Skeletal muscle satellite cell (primary cell): ENCODE data around the gene CHD9.
A peak's percentile ranks its signal among the peaks of the same experiment; 100 is the strongest.

Experiments used
- H3K27me3 ChIP-seq: 2 replicates; pipeline ENCODE4 v1.7.0; 2013; ENCODE audit warnings: low read length; ENCODE audit not compliant: control insufficient read depth, insufficient read depth
- H3K36me3 ChIP-seq: 2 replicates; pipeline ENCODE4 v1.7.0; 2013; ENCODE audit warnings: mild to moderate bottlenecking, control low read depth, low read length; ENCODE audit not compliant: insufficient read depth
- H3K4me1 ChIP-seq: 2 replicates; pipeline ENCODE4 v1.7.0; 2013; ENCODE audit warnings: low read length; ENCODE audit not compliant: control insufficient read depth, insufficient read depth
- H3K4me2 ChIP-seq: 2 replicates; pipeline ENCODE4 v1.7.0; 2013; ENCODE audit warnings: mild to moderate bottlenecking, low read length
- H3K4me3 ChIP-seq: 2 replicates; pipeline ENCODE4 v1.7.0; 2013; ENCODE audit warnings: low read length
- H3K9ac ChIP-seq: 2 replicates; pipeline ENCODE4 v1.7.0; 2013; ENCODE audit warnings: mild to moderate bottlenecking, low read depth, low read length, moderate library complexity
- H3K9me3 ChIP-seq: replicated peaks from 2 replicates; pipeline ENCODE4 v1.7.0; 2013; ENCODE audit warnings: mild to moderate bottlenecking, control low read depth, low read length

The CHD9 gene

DNA sequence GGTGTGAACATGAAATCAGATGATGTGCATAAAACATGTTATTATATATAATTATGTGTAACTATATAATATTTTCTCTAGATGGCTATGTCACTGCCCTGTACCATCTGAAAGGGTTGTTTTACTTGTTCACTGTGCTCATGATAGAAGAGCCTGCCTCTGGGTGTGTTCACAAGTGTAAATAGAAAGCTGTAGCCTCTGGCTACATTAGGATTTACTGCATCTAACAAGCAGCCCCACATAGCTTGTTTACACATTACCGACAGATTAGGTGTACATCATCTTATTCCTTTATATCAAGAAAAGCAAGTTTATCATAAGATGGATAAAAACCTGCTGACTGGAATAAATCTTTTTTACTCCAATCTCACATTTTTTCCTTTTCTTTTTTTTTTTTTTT lies 46.1 kb downstream of the CHD9 start:
- Histone ChIP-seq H3K36me3 (peaks cover under 1% of the 10 kb centered on the region), H3K4me2 (no peak overlapping the region), H3K4me3 (no peak overlapping the region), H3K27me3 (no peaks in the 10 kb centered on the region), H3K9ac (no peak overlapping the region), H3K4me1 (peaks cover 35% of the 10 kb centered on the region), H3K9me3 (no peaks in the 10 kb centered on the region)

DNA sequence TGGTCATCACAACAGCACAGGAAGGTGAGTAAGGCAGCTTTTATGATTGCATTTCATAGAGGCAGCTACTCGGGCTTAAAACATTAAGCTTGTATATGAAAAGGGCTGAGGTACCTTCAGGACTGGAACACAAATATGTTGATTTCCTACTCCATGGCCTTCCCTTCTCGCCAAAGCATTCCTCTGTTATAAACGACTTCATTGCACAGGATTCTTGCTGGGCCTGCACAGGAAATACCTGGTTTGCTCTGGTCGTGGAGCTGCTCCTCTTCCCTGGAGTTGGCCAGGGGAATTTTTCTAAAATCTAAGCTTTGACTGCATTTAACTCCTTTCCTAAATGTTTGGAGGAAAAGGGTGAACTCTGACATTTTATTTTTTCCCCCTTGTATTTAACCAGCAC lies 49.0 kb downstream of the CHD9 start:
- Histone ChIP-seq H3K27me3 (no peaks in the 10 kb centered on the region), H3K36me3 (peaks cover 3% of the 10 kb centered on the region), H3K9ac (no peak overlapping the region), H3K9me3 (no peaks in the 10 kb centered on the region), H3K4me3 (no peak overlapping the region), H3K4me1 (peaks cover 21% of the 10 kb centered on the region), H3K4me2 (no peak overlapping the region)

DNA sequence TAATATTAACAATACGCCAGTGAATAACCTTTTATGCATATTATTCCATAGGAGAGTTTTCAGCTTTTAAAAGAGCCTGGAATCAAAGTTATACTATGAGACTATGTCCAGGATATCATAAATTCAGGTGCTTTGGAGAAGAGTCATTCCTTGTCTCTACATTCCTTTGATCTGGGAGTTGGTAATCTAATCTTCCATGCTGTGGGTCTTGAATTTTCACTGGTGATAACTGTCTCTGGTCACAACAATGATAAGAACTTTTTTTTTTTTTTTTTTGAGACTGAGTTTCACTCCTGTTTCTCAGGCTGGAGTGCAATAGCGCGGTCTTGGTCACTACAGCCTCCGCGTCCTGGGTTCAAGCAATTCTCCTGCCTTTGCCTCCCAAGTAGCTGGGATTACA lies 50.8 kb downstream of the CHD9 start:
- Histone ChIP-seq H3K4me1 (peaks cover 5% of the 10 kb centered on the region), H3K9ac (no peak overlapping the region), H3K27me3 (no peaks in the 10 kb centered on the region), H3K4me3 (no peak overlapping the region), H3K9me3 (no peaks in the 10 kb centered on the region), H3K4me2 (no peak overlapping the region), H3K36me3 (peaks cover 3% of the 10 kb centered on the region)

DNA sequence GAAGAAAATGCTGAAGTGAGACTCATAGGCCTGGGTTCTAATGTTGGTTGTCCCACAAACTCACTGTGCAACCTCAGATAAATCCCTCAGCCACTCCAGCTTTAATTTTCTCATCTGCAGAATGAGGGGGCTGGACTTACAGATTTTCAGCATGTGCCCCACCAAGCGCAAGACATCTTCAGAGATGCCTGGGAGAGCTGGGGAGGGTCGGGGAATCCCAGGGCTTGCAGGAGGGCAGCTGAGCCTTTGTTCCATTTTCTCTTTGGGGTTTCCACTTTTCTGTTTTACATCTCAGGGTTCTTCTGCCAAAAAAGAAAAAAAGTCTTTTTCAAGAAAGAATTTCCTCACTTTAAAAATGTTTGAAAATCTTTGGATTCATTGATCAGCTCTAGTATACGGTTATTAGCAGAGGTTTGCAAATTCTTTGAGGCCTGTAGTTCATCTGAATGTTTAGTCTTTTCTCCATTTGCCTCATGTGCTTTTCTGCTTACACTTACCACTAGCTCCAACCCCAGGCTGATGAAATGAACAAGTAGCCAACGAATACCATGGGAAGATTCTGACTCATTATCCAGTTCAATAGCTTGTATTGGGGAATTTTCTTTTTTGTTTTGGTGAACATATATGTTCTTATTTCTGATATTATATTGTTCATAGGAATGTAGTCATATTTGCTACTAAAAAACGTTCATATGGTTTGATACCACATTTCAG lies 56.4 kb downstream of the CHD9 start:
- Histone ChIP-seq H3K36me3 (no peaks in the 10 kb centered on the region), H3K9ac (no peak overlapping the region), H3K4me2 (no peak overlapping the region), H3K27me3 (no peaks in the 10 kb centered on the region), H3K4me1 (no peaks in the 10 kb centered on the region), H3K4me3 (no peak overlapping the region), H3K9me3 (no peaks in the 10 kb centered on the region)

DNA sequence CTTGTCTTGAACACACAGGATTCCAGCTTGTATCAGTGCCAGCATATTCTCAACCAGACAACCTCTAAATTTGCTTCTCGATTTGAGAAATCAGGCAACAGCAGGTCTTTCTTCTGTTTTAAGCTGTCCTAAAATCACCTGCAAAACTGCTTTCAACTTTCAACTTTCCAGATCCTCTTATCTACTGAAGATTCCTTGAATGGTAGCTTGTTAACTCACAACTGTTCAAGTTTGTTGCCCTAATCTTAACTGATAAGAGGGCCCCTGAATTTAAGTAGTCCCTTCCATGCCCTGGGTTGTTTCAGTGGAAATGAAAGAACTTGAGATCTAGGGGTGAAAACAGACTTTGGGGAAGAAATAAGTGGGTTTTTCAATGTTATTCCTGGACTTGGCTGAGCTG lies 57.2 kb downstream of the CHD9 start:
- H3K9me3 ChIP-seq = no peaks in the 10 kb centered on the region
- H3K4me1 ChIP-seq = no peaks in the 10 kb centered on the region
- no peak overlapping the region for H3K4me3 ChIP-seq
- H3K36me3 ChIP-seq = no peaks in the 10 kb centered on the region
- H3K27me3 ChIP-seq = no peaks in the 10 kb centered on the region
- H3K4me2 ChIP-seq = no peak overlapping the region
- H3K9ac ChIP-seq = no peak overlapping the region

DNA sequence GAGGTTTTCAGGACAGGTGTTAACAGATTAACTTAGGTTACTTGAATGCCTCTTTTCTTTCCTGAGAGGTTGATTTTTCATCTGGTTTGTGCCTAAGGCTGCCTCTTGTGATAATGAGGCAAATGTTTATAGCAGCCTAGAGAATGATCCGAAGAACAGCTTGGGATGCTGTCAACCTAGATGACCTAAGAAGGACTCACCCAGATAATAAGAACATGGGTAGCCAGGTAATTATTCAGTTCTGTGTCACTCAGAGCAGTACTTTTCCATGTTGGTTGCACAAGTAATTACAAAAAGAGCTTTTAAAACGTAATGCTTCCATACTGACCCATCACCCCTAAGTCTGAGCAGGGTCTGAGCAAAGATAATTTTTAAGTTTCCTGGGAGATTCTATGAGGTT lies 60.3 kb downstream of the CHD9 start:
- no peak overlapping the region for H3K9ac ChIP-seq
- H3K9me3 ChIP-seq = no peaks in the 10 kb centered on the region
- H3K4me2 ChIP-seq = no peak overlapping the region
- no peaks in the 10 kb centered on the region for H3K27me3 ChIP-seq
- H3K4me3 ChIP-seq = no peak overlapping the region
- no peaks in the 10 kb centered on the region for H3K4me1 ChIP-seq
- no peaks in the 10 kb centered on the region for H3K36me3 ChIP-seq

DNA sequence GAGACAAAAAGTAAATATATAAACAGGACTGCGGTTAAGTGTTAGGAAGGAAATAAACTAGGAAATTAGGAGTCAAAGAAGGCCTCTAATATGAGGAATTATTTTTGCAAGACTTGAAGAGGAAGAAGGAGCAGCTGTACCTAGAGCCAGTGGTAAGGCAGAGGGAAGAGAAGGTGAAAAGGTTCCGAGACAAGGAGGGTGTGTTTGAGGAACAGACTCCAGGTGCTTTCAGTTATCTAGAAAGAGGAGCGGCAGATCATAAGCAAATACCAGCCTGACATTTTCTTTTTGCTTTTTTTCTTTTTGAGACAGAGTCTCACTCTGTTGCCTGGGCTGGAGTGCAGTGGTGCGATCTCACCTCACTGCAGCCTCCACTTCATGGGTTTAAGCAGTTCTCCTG lies 61.0 kb downstream of the CHD9 start:
- no peak overlapping the region for H3K9ac ChIP-seq
- H3K4me3 ChIP-seq = no peak overlapping the region
- no peaks in the 10 kb centered on the region for H3K36me3 ChIP-seq
- no peak overlapping the region for H3K4me2 ChIP-seq
- H3K9me3 ChIP-seq = no peaks in the 10 kb centered on the region
- H3K27me3 ChIP-seq = no peaks in the 10 kb centered on the region
- H3K4me1 ChIP-seq = no peaks in the 10 kb centered on the region

DNA sequence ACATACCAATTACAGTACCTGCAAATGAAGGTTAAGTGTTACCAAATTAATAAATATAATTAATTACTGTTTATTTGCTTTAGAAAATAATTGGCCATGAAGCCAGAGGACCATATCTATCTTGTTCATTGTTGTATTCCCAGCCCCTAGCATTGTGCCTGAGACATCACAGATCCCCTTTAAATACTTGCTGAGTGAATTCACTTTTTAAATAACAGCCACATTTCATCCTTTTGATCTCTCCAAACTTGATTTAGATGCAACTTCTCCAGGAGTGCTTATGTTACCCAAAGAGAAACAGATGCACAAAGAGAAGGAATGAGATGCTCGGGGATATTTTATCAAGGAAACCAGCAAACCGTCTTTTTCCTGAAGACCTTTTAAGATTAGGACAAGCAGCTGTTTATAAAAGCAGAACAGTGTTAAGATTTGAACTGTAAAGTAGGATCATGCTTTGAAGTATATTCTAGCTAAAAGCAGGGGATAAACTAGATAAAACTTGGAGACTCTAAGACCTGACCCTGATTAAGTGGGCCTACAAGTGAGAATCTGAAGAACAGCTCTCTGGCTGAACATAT lies 66.3 kb downstream of the CHD9 start:
- Histone ChIP-seq H3K4me1 (peaks cover 8% of the 10 kb centered on the region), H3K9me3 (no peaks in the 10 kb centered on the region), H3K4me3 (no peak overlapping the region)

DNA sequence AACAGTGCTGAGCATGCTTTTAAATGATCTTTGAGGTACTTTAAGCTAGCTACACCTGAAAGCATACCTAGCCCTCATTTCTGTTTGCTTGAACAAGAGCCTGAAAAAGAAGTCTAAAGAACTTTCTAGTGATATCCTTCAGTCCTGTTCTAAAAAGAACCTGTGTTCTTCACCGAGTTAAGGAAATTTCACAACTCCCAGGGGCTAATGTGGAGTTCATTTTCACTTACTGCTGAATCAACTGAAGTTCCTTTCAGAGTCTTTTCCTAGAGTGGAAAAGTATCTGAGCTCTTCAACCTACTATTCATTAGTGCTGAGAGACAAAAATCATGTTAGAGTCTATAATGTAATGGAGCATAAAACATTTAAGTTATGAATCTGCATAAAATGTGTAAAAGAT lies 66.9 kb downstream of the CHD9 start:
- Histone ChIP-seq H3K4me2 (no peak overlapping the region), H3K4me1 (peaks cover 8% of the 10 kb centered on the region), H3K4me3 (no peak overlapping the region), H3K27me3 (no peaks in the 10 kb centered on the region), H3K9me3 (no peaks in the 10 kb centered on the region), H3K36me3 (no peaks in the 10 kb centered on the region), H3K9ac (no peak overlapping the region)

More for the DNA sequence above, 66.3 kb downstream of the CHD9 start:
- Histone ChIP-seq H3K9ac (no peak overlapping the region), H3K36me3 (no peaks in the 10 kb centered on the region), H3K4me2 (no peak overlapping the region), H3K27me3 (no peaks in the 10 kb centered on the region)

DNA sequence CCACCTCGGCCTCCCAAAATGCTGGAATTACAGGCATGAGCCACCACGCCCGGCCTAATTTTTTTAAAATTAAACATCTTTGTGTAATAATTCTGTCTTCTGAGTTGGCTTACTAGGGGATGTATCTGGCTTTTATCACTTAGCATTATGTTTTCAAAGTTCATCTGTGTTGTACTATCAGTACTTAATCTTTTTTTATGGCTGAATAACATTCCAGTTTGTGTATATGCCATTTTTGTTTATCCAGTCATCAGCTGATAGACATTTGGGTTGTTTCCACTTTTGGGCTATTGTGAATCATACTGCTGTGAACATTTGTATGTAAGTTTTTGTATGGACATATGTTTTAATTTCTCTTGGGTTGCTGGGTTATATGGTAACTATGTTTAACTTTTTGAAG lies 69.0 kb downstream of the CHD9 start:
- Histone ChIP-seq H3K36me3 (no peaks in the 10 kb centered on the region), H3K4me1 (peaks cover 8% of the 10 kb centered on the region), H3K27me3 (no peaks in the 10 kb centered on the region), H3K4me2 (no peak overlapping the region), H3K9me3 (no peaks in the 10 kb centered on the region), H3K4me3 (peak overlapping the region; percentile 29), H3K9ac (no peak overlapping the region)

DNA sequence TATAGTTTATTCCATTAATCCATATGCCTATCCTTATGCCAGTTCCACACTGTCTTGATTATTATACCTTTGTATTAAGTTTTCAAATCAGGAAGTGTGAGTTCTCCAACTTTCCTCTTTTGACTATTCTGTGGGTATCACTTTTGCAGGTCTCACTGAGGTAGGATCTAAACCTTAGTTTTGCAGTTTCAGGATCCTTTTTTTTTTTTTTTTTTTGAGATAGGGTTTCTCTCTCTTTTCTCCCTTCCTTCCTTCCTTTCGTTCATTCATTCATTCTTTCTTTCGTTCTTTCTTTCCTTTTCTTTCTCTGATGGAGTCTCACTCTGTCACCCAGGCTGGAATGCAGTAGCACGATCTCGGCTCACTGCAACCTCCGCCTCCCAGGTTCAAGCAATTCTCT lies 71.6 kb downstream of the CHD9 start:
- no peak overlapping the region for H3K4me3 ChIP-seq
- H3K4me1 ChIP-seq = peaks cover 18% of the 10 kb centered on the region
- no peak overlapping the region for H3K9ac ChIP-seq
- H3K4me2 ChIP-seq = no peak overlapping the region
- H3K36me3 ChIP-seq = no peaks in the 10 kb centered on the region
- H3K9me3 ChIP-seq = no peaks in the 10 kb centered on the region
- no peaks in the 10 kb centered on the region for H3K27me3 ChIP-seq
